ENCODE data around the gene ALG3. TPM values are rescaled to one million over a fixed set of nuclear protein-coding genes. Genes with fewer than 3 reads are reported as not detected.
A peak's percentile ranks its signal among the peaks of the same experiment; 100 is the strongest.

ALG3 gene
- polyA plus RNA-seq, 1 donor: 25.5 TPM

- peak; percentile 53 for DNase-seq
Measured at GRCh38 chr3:184259878-184260723, 11.3 kb upstream of the ALG3 start.

- no peak for DNase-seq
Measured at GRCh38 chr3:184259396-184259877, 10.7 kb upstream of the ALG3 start.

- no peak for DNase-seq
Measured at GRCh38 chr3:184258926-184259325, 10.2 kb upstream of the ALG3 start.

GRCh38 chr3:184257083-184257915 lies 8.5 kb upstream of the ALG3 start:
- DNase-seq: no peak

GRCh38 chr3:184255291-184256039 lies 6.7 kb upstream of the ALG3 start:
- DNase-seq: no peak

- peak; percentile 54 for DNase-seq
Measured at GRCh38 chr3:184250167-184250828, 1.5 kb upstream of the ALG3 start.

- DNase-seq: peak; percentile 94
Measured at GRCh38 chr3:184249412-184250166, 827 bp upstream of the ALG3 start, which contains the start of gene EEF1AKMT4. TSS of gene EEF1AKMT4 (plus strand) at chr3:184249672. CDS start at chr3:184249695, 23 bp downstream.

GRCh38 chr3:184242297-184242685 lies 6.5 kb downstream of the ALG3 start:
- DNase-seq: no peak

- DNase-seq: no peak
Measured at GRCh38 chr3:184241447-184242296, 7.1 kb downstream of the ALG3 start.

GRCh38 chr3:184241141-184241446 lies 7.7 kb downstream of the ALG3 start:
- DNase-seq: no peak

GRCh38 chr3:184240384-184241140 lies 8.2 kb downstream of the ALG3 start:
- peak; percentile 51 for DNase-seq

- DNase-seq: no peak
Measured at GRCh38 chr3:184239708-184240107, 9.1 kb downstream of the ALG3 start.

GRCh38 chr3:184239221-184239620 lies 9.5 kb downstream of the ALG3 start:
- DNase-seq: no peak

GRCh38 chr3:184238246-184238818 lies 10.4 kb downstream of the ALG3 start:
- no peak for DNase-seq

GRCh38 chr3:184237807-184238206 lies 11.0 kb downstream of the ALG3 start:
- no peak for DNase-seq

GRCh38 chr3:184237211-184237610 lies 11.6 kb downstream of the ALG3 start:
- DNase-seq: no peak

GRCh38 chr3:184236636-184237035 lies 12.1 kb downstream of the ALG3 start:
- no peak for DNase-seq

- DNase-seq: no peak
Measured at GRCh38 chr3:184236033-184236410, 12.7 kb downstream of the ALG3 start.

- DNase-seq: no peak
Measured at GRCh38 chr3:184235381-184236032, 13.3 kb downstream of the ALG3 start.
